Neural progenitor cell (in vitro differentiated cells): ENCODE data around the gene ALDH2.
A peak's percentile ranks its signal among the peaks of the same experiment; 100 is the strongest.
"Not testable (repeated sequence)": the region's sequence is repeated elsewhere in the genome, so short reads cannot be mapped to it uniquely, and the experiment has no call there.

Experiments
- EZH2 ChIP-seq: fragments of 200-600 bp; sonication (generic); IDR thresholded peaks from 2 replicates; pipeline ENCODE4 v1.6.1; 2017; ENCODE audit warnings: antibody characterized with exemption, mild to moderate bottlenecking, moderate library complexity
- EZH2phosphoT487 ChIP-seq: fragments of 200-600 bp; sonication (generic); IDR thresholded peaks from 2 replicates; pipeline ENCODE4 v1.6.1; 2017; ENCODE audit warnings: antibody characterized with exemption
- TF ChIP-seq, protein P1 (sequence below): fragments of 200-600 bp; sonication (generic); IDR thresholded peaks from 2 replicates; pipeline ENCODE4 v1.5.1; 2017; ENCODE audit warnings: antibody characterized with exemption, mild to moderate bottlenecking

DNA sequence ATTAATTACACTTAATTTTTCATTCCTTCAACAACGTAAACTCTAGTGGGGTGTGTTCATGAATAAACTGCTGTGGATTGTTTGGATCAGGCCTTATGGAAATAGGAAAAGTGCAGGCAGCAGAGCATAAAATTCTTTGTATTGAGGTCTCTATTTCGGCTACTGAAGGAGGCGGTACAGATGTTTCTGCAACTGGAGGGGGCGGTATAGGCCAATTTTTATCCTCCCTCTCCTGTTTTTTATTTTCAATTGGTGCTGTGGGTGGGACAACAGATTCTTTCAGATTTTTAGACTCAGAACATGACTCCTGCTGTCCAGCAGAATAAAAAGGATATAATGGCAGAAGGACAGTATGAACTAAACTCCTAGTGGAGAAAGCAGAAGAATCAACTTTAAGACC lies 57.6 kb downstream of the ALDH2 start:
- TF ChIP-seq, protein P1, sequence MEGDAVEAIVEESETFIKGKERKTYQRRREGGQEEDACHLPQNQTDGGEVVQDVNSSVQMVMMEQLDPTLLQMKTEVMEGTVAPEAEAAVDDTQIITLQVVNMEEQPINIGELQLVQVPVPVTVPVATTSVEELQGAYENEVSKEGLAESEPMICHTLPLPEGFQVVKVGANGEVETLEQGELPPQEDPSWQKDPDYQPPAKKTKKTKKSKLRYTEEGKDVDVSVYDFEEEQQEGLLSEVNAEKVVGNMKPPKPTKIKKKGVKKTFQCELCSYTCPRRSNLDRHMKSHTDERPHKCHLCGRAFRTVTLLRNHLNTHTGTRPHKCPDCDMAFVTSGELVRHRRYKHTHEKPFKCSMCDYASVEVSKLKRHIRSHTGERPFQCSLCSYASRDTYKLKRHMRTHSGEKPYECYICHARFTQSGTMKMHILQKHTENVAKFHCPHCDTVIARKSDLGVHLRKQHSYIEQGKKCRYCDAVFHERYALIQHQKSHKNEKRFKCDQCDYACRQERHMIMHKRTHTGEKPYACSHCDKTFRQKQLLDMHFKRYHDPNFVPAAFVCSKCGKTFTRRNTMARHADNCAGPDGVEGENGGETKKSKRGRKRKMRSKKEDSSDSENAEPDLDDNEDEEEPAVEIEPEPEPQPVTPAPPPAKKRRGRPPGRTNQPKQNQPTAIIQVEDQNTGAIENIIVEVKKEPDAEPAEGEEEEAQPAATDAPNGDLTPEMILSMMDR: peak; percentile 68
- TF ChIP-seq EZH2phosphoT487, EZH2: not testable (repeated sequence)
